Mesenchymal stem cell (in vitro differentiated cells and primary cell): ENCODE data around the gene NUP43.
A peak's percentile ranks its signal among the peaks of the same experiment; 100 is the strongest.

Source experiments
- DNase-seq: peaks from one replicate; pipeline ENCODE4 v3.0.0-alpha.2; 2013
- H2AFZ ChIP-seq: one replicate; pipeline ENCODE4 v1.6.1; 2013; ENCODE audit warnings: low read depth, mild to moderate bottlenecking, control low read depth, inconsistent platforms, low read length, moderate library complexity
- H2AK5ac ChIP-seq: 2 replicates; pipeline ENCODE4 v1.6.1; 2013; ENCODE audit warnings: low read length, moderate library complexity, mild to moderate bottlenecking, inconsistent platforms; ENCODE audit not compliant: severe bottlenecking
- H2BK120ac ChIP-seq: one replicate; pipeline ENCODE4 v1.6.1; 2013; ENCODE audit warnings: low read depth, mild to moderate bottlenecking, inconsistent platforms, low read length, moderate library complexity
- H2BK12ac ChIP-seq, 2 experiments: one replicate each; pipeline ENCODE4 v1.6.1; 2013; ENCODE audit warnings: inconsistent platforms in 2 of 2, low read length in 2 of 2, mild to moderate bottlenecking in 2 of 2, moderate library complexity in 2 of 2, control low read depth in 1 of 2
- H2BK15ac ChIP-seq: one replicate; pipeline ENCODE4 v1.6.1; 2013; ENCODE audit warnings: mild to moderate bottlenecking, low read depth, inconsistent platforms; ENCODE audit not compliant: poor library complexity, severe bottlenecking
- H2BK5ac ChIP-seq: 2 replicates; pipeline ENCODE4 v1.6.1; 2013; ENCODE audit warnings: low read depth, mild to moderate bottlenecking, low read length, control low read depth, inconsistent platforms; ENCODE audit not compliant: poor library complexity, severe bottlenecking
- H3K14ac ChIP-seq, 2 experiments: one replicate each; pipeline ENCODE4 v1.6.1; 2013; ENCODE audit warnings: inconsistent platforms in 2 of 2, low read length in 2 of 2, control low read depth in 1 of 2, mild to moderate bottlenecking in 1 of 2, moderate library complexity in 1 of 2
- H3K18ac ChIP-seq, 2 experiments: one replicate each; pipeline ENCODE4 v1.6.1; 2013; ENCODE audit warnings: inconsistent platforms in 2 of 2, low read length in 2 of 2, control low read depth in 1 of 2, low read depth in 1 of 2, mild to moderate bottlenecking in 1 of 2
- H3K23ac ChIP-seq, 2 experiments: one replicate each; pipeline ENCODE4 v1.6.1; 2013; ENCODE audit warnings: inconsistent platforms in 2 of 2, low read length in 2 of 2, mild to moderate bottlenecking in 2 of 2, moderate library complexity in 2 of 2, control low read depth in 1 of 2
- H3K27ac ChIP-seq: 2 replicates; pipeline ENCODE4 v1.5.1; 2013; ENCODE audit warnings: mild to moderate bottlenecking, moderate library complexity, low read length, control low read depth, inconsistent platforms; ENCODE audit not compliant: poor library complexity, severe bottlenecking
- H3K27me3 ChIP-seq, 2 experiments: 2 replicates each; pipeline versions ENCODE4 v1.6.1 to v1.7.0; 2013; ENCODE audit warnings: low read length in 2 of 2, mild to moderate bottlenecking in 2 of 2, moderate library complexity in 2 of 2, control low read depth in 1 of 2, inconsistent platforms in 1 of 2; ENCODE audit not compliant: control insufficient read depth in 1 of 2, insufficient read depth in 1 of 2
- H3K36me3 ChIP-seq, 2 experiments: 2 replicates each; pipeline versions ENCODE4 v1.6.1 to v1.7.0; 2013; ENCODE audit warnings: low read length in 2 of 2, control low read depth in 1 of 2, inconsistent platforms in 1 of 2, low read depth in 1 of 2, mild to moderate bottlenecking in 1 of 2; ENCODE audit not compliant: insufficient read depth in 2 of 2, control insufficient read depth in 1 of 2
- H3K4ac ChIP-seq, 2 experiments: one replicate each; pipeline ENCODE4 v1.6.1; 2013; ENCODE audit warnings: inconsistent platforms in 2 of 2, low read length in 2 of 2, mild to moderate bottlenecking in 2 of 2, moderate library complexity in 2 of 2, control low read depth in 1 of 2, low read depth in 1 of 2
- H3K4me1 ChIP-seq: 2 replicates; pipeline ENCODE4 v1.6.1; 2013; ENCODE audit warnings: low read depth, low read length, control low read depth; ENCODE audit not compliant: control insufficient read depth, insufficient read depth
- H3K4me2 ChIP-seq: 2 replicates; pipeline ENCODE4 v1.6.1; 2013; ENCODE audit warnings: low read length, mild to moderate bottlenecking, inconsistent platforms; ENCODE audit not compliant: poor library complexity, severe bottlenecking
- H3K4me3 ChIP-seq, 2 experiments: 2 replicates each; pipeline versions ENCODE4 v1.5.1 to v1.7.0; 2013; ENCODE audit warnings: low read length in 2 of 2, mild to moderate bottlenecking in 2 of 2, control low read depth in 1 of 2, low read depth in 1 of 2; ENCODE audit not compliant: insufficient read depth in 1 of 2
- H3K79me1 ChIP-seq: replicated peaks from 2 replicates; pipeline ENCODE4 v1.6.1; 2013; ENCODE audit warnings: mild to moderate bottlenecking, control low read depth, low read length, inconsistent platforms; ENCODE audit not compliant: poor library complexity, severe bottlenecking
- H3K9ac ChIP-seq: 2 replicates; pipeline ENCODE4 v1.7.0; 2013; ENCODE audit warnings: mild to moderate bottlenecking, low read length, moderate library complexity
- H3K9me3 ChIP-seq: 2 replicates; pipeline ENCODE4 v1.7.0; 2013; ENCODE audit warnings: mild to moderate bottlenecking, low read length; ENCODE audit not compliant: control insufficient read depth
- H4K8ac ChIP-seq: one replicate; pipeline ENCODE4 v1.6.1; 2013; ENCODE audit warnings: inconsistent platforms, mild to moderate bottlenecking, low read length, moderate library complexity
- H4K91ac ChIP-seq: one replicate; pipeline ENCODE4 v1.6.1; 2013; ENCODE audit warnings: mild to moderate bottlenecking, low read length, inconsistent platforms
- WGBS: methylation state at CpG from one replicate; pipeline ENCODE4 v1.1.7; 2013; ENCODE audit warnings: mixed read lengths; 5-methylcytosine and 5-hydroxymethylcytosine counted together

NUP43 gene

GRCh38 chr6:149725785-149726184 is 20.5 kb downstream of the NUP43 start:
- Histone ChIP-seq H4K8ac (no peak overlapping the region), H2BK15ac (no peak overlapping the region), H3K9me3 (no peaks in the 10 kb centered on the region), H2BK120ac (no peak overlapping the region), H3K4me2 (no peak overlapping the region), H3K4me1 (no peaks in the 10 kb centered on the region), H2BK12ac (no peak overlapping the region), H2AK5ac (no peak overlapping the region), H3K18ac (no peak overlapping the region), H3K36me3 (peaks cover 21 to 50% of the 10 kb centered on the region in 2 experiments), H2BK5ac (no peak overlapping the region), H3K23ac (no peak overlapping the region), H3K79me1 (peaks cover 2% of the 10 kb centered on the region), H3K9ac (no peak overlapping the region), H3K4ac (no peak overlapping the region), H3K4me3 (no peak overlapping the region), H3K27me3 (no peaks in the 10 kb centered on the region), H3K27ac (no peak overlapping the region), H2AFZ (no peak overlapping the region), H4K91ac (no peak overlapping the region), H3K14ac (no peak overlapping the region)
- WGBS, result 94% methylated on average over 3 of the region's 3 CpGs
- no peak for DNase-seq

GRCh38 chr6:149723771-149724417 is 22.4 kb downstream of the NUP43 start:
- no peak overlapping the region for H3K23ac ChIP-seq
- no peak overlapping the region for H3K4ac ChIP-seq
- H3K27me3 ChIP-seq, result no peaks in the 10 kb centered on the region
- no peak overlapping the region for H2BK120ac ChIP-seq
- 74% methylated on average over 10 of the region's 10 CpGs for WGBS
- H2BK12ac ChIP-seq, result no peak overlapping the region
- no peak overlapping the region for H3K27ac ChIP-seq
- peak overlapping the region; percentile 40 for H3K9ac ChIP-seq
- no peak overlapping the region for H2BK5ac ChIP-seq
- no peak overlapping the region for H3K4me2 ChIP-seq
- H3K4me3 ChIP-seq, result no peak overlapping the region
- H3K79me1 ChIP-seq, result peaks cover 2% of the 10 kb centered on the region
- H3K14ac ChIP-seq, result no peak overlapping the region
- no peak overlapping the region for H2AK5ac ChIP-seq
- H2BK15ac ChIP-seq, result no peak overlapping the region
- no peak overlapping the region for H4K8ac ChIP-seq
- H4K91ac ChIP-seq, result no peak overlapping the region
- H3K36me3 ChIP-seq, result peaks cover 9 to 32% of the 10 kb centered on the region in 2 experiments
- no peak overlapping the region for H2AFZ ChIP-seq
- H3K9me3 ChIP-seq, result no peaks in the 10 kb centered on the region
- DNase-seq, result peak; percentile 90
- no peak overlapping the region for H3K18ac ChIP-seq
- no peaks in the 10 kb centered on the region for H3K4me1 ChIP-seq

- H3K9me3 ChIP-seq, result no peaks in the 10 kb centered on the region
- no peak overlapping the region for H4K8ac ChIP-seq
- H3K23ac ChIP-seq, result no peak overlapping the region
- no peak overlapping the region for H3K4me3 ChIP-seq
- H3K4me1 ChIP-seq, result no peaks in the 10 kb centered on the region
- H2BK12ac ChIP-seq, result no peak overlapping the region
- no peaks in the 10 kb centered on the region for H3K27me3 ChIP-seq
- H3K4me2 ChIP-seq, result no peak overlapping the region
- H3K79me1 ChIP-seq, result no peaks in the 10 kb centered on the region
- H2BK5ac ChIP-seq, result no peak overlapping the region
- H2AK5ac ChIP-seq, result no peak overlapping the region
- 98% methylated on average over 3 of the region's 4 CpGs for WGBS
- no peak overlapping the region for H3K18ac ChIP-seq
- H2BK15ac ChIP-seq, result no peak overlapping the region
- no peak overlapping the region for H3K14ac ChIP-seq
- no peak overlapping the region for H3K27ac ChIP-seq
- no peak overlapping the region for H2BK120ac ChIP-seq
- peaks cover 7 to 26% of the 10 kb centered on the region in 2 experiments for H3K36me3 ChIP-seq
- H4K91ac ChIP-seq, result no peak overlapping the region
- peak overlapping the region; percentile 40 for H3K9ac ChIP-seq
- no peak for DNase-seq
- no peak overlapping the region for H2AFZ ChIP-seq
- H3K4ac ChIP-seq, result no peak overlapping the region
Observed at GRCh38 chr6:149723262-149723661, 23.1 kb downstream of the NUP43 start.

GRCh38 chr6:149719531-149719930 is 26.8 kb downstream of the NUP43 start:
- Histone ChIP-seq H3K79me1 (no peaks in the 10 kb centered on the region), H3K18ac (no peak overlapping the region), H3K4me2 (no peak overlapping the region), H2AFZ (no peak overlapping the region), H3K36me3 (peaks cover 0 to 3% of the 10 kb centered on the region in 2 experiments), H3K27ac (no peak overlapping the region), H2BK120ac (no peak overlapping the region), H3K14ac (no peak overlapping the region), H3K9ac (no peak overlapping the region), H4K91ac (no peak overlapping the region), H2BK5ac (no peak overlapping the region), H2BK12ac (no peak overlapping the region), H4K8ac (no peak overlapping the region), H3K9me3 (no peaks in the 10 kb centered on the region), H2BK15ac (no peak overlapping the region), H2AK5ac (no peak overlapping the region), H3K27me3 (no peaks in the 10 kb centered on the region), H3K4me3 (no peak overlapping the region), H3K4ac (no peak overlapping the region), H3K4me1 (no peaks in the 10 kb centered on the region), H3K23ac (no peak overlapping the region)
- DNase-seq, result no peak
- WGBS, result 96% methylated on average over 3 of the region's 3 CpGs
